IMR-90 (cell line): ENCODE results near the gene ITIH4. TPM values are rescaled to one million over a fixed set of nuclear protein-coding genes. Genes with fewer than 3 reads are reported as not detected.
A peak's percentile ranks its signal among the peaks of the same experiment; 100 is the strongest.

ENCODE experiments used
- ATAC-seq: fragments of 200-7000 bp; cut with Tn5 transposase; 2 replicates; pipeline ENCODE4 v1.9.1; 2020; ENCODE audit warnings: low read depth, mild to moderate bottlenecking, moderate library complexity
- BruUV-seq: library from RNA; stranded (reverse); fragments of 400-500 nt; replicated peaks from 2 replicates; lab custom pipeline; 2021; lab: Mats Ljungman, UMichigan
- CTCF ChIA-PET: fragments of 300-600 bp; formaldehyde crosslinking; extraction: SDS; loops from one replicate; lab custom pipeline; 2021; ENCODE audit warnings: antibody characterized with exemption; lab: Yijun Ruan, JAX
- POLR2A ChIA-PET: fragments of 300-600 bp; sonication (Branson Sonifier 250); formaldehyde crosslinking; loops from one replicate; lab custom pipeline; 2022; ENCODE audit warnings: antibody characterized with exemption; ENCODE audit not compliant: unreplicated experiment; lab: Charles Lee
- DNase-seq: peaks from one replicate; pipeline ENCODE4 v3.0.0; 2013
- H2AFZ ChIP-seq: replicated peaks from 2 replicates; pipeline ENCODE3; 2013; ENCODE audit warnings: low read length, mild to moderate bottlenecking; ENCODE audit not compliant: poor library complexity
- H2AK5ac ChIP-seq: 2 replicates; pipeline ENCODE4 v1.6.1; 2013; ENCODE audit warnings: low read depth, low read length, inconsistent platforms
- H2AK9ac ChIP-seq: replicated peaks from 2 replicates; pipeline ENCODE3; 2013; ENCODE audit warnings: mild to moderate bottlenecking, low read depth, low read length, moderate library complexity; ENCODE audit not compliant: poor library complexity
- H2BK120ac ChIP-seq: 2 replicates; pipeline ENCODE4 v1.6.1; 2013; ENCODE audit warnings: low read depth, low read length, inconsistent platforms
- H2BK15ac ChIP-seq: 3 replicates; pipeline ENCODE4 v1.6.1; 2013; ENCODE audit warnings: low read depth, low read length, inconsistent platforms
- H2BK20ac ChIP-seq: 2 replicates; pipeline ENCODE4 v1.6.1; 2013; ENCODE audit warnings: low read depth, mild to moderate bottlenecking, inconsistent platforms, low read length, moderate library complexity
- H2BK5ac ChIP-seq: 2 replicates; pipeline ENCODE4 v1.6.1; 2013; ENCODE audit warnings: mild to moderate bottlenecking, low read depth, low read length, inconsistent platforms; ENCODE audit not compliant: poor library complexity, severe bottlenecking
- H3K14ac ChIP-seq: replicated peaks from 2 replicates; pipeline ENCODE4 v1.6.1; 2013; ENCODE audit warnings: low read depth, low read length, inconsistent platforms
- H3K18ac ChIP-seq: 2 replicates; pipeline ENCODE4 v1.6.1; 2013; ENCODE audit warnings: low read depth, low read length, control low read depth
- H3K23ac ChIP-seq: 2 replicates; pipeline ENCODE4 v1.6.1; 2013; ENCODE audit warnings: low read depth, low read length, inconsistent platforms
- H3K27ac ChIP-seq: 2 replicates; pipeline ENCODE4 v1.5.1; 2013; ENCODE audit warnings: mild to moderate bottlenecking, control low read depth, low read length; ENCODE audit not compliant: insufficient read depth
- H3K27me3 ChIP-seq: 2 replicates; pipeline ENCODE4 v1.6.1; 2013; ENCODE audit warnings: low read length; ENCODE audit not compliant: control insufficient read depth, insufficient read depth
- H3K36me3 ChIP-seq: 2 replicates; pipeline ENCODE4 v1.6.1; 2013; ENCODE audit warnings: low read length, mixed read lengths; ENCODE audit not compliant: control insufficient read depth, insufficient read depth
- H3K4ac ChIP-seq: 2 replicates; pipeline ENCODE4 v1.6.1; 2013; ENCODE audit warnings: low read depth, low read length, inconsistent platforms
- H3K4me1 ChIP-seq: 2 replicates; pipeline ENCODE4 v1.6.1; 2013; ENCODE audit warnings: low read length, mixed read lengths; ENCODE audit not compliant: control insufficient read depth, insufficient read depth
- H3K4me2 ChIP-seq: 2 replicates; pipeline ENCODE4 v1.6.1; 2013; ENCODE audit warnings: low read depth, mild to moderate bottlenecking, control low read depth, low read length, moderate library complexity
- H3K4me3 ChIP-seq: 2 replicates; pipeline ENCODE4 v1.5.1; 2013; ENCODE audit warnings: low read depth, mild to moderate bottlenecking, control low read depth, low read length, moderate library complexity; ENCODE audit not compliant: insufficient read depth
- H3K56ac ChIP-seq: 2 replicates; pipeline ENCODE4 v1.6.1; 2013; ENCODE audit warnings: low read length, inconsistent platforms; ENCODE audit not compliant: insufficient read depth; ENCODE audit errors: extremely low read depth
- H3K79me1 ChIP-seq, 2 experiments: 2 replicates each; pipeline ENCODE4 v1.6.1; 2013; ENCODE audit warnings: low read length in 2 of 2, inconsistent platforms in 1 of 2, low read depth in 1 of 2
- H3K9ac ChIP-seq: 2 replicates; pipeline ENCODE4 v1.6.1; 2013; ENCODE audit warnings: low read depth, low read length, control low read depth
- H3K9me1 ChIP-seq: 2 replicates; pipeline ENCODE4 v1.6.1; 2013; ENCODE audit warnings: low read length, inconsistent platforms; ENCODE audit not compliant: insufficient read depth
- H3K9me3 ChIP-seq: 2 replicates; pipeline ENCODE4 v1.6.1; 2013; ENCODE audit warnings: low read length; ENCODE audit not compliant: control insufficient read depth, insufficient read depth
- H4K20me1 ChIP-seq: 2 replicates; pipeline ENCODE4 v1.6.1; 2013; ENCODE audit warnings: low read length, inconsistent platforms; ENCODE audit not compliant: insufficient read depth
- H4K5ac ChIP-seq: 2 replicates; pipeline ENCODE4 v1.6.1; 2013; ENCODE audit warnings: mild to moderate bottlenecking, low read depth, low read length, control low read depth
- H4K8ac ChIP-seq, 2 experiments: 2 replicates each; pipeline ENCODE4 v1.6.1; 2013; ENCODE audit warnings: low read depth in 2 of 2, low read length in 2 of 2, control low read depth in 1 of 2, inconsistent platforms in 1 of 2
- H4K91ac ChIP-seq: 2 replicates; pipeline ENCODE4 v1.6.1; 2013; ENCODE audit warnings: low read depth, low read length, inconsistent platforms; ENCODE audit not compliant: insufficient read depth
- CEBPB ChIP-seq: IDR thresholded peaks from 2 replicates; pipeline ENCODE4 v1.6.1; 2012; ENCODE audit warnings: low read depth, low read length, improper control_type of control experiment
- FOS ChIP-seq: fragments of 150-350 bp; IDR thresholded peaks from 2 replicates; pipeline ENCODE4 v1.6.1; 2016; ENCODE audit warnings: low read depth, low read length
- MAFK ChIP-seq: IDR thresholded peaks from 2 replicates; pipeline ENCODE4 v1.6.1; 2012; ENCODE audit warnings: low read depth, low read length, improper control_type of control experiment
- POLR2A ChIP-seq: IDR thresholded peaks from 2 replicates; pipeline ENCODE4 v1.6.1; 2012; ENCODE audit warnings: mild to moderate bottlenecking, low read depth, low read length
- WGBS, 2 experiments: methylation state at CpG; one replicate each; pipeline versions ENCODE4 v1.1.5 to v1.1.7; 2013; ENCODE audit warnings: missing lambda C conversion rate in 2 of 2; ENCODE audit not compliant: insufficient read length in 1 of 2; ENCODE audit errors: extremely low coverage in 2 of 2; 5-methylcytosine and 5-hydroxymethylcytosine counted together
- dilution Hi-C: fragments of 300-500 bp; cut with HindIII; formaldehyde crosslinking; loops from one replicate; pipeline ENCODE4 v1.14.3; 2018; ENCODE audit warnings: low sequenced_read_pairs; ENCODE audit not compliant: unreplicated experiment
- in situ Hi-C: fragments of 300-500 bp; cut with MboI; formaldehyde crosslinking; loops from 3 replicates; pipeline ENCODE4 v1.14.3; 2019; ENCODE audit warnings: low sequenced_read_pairs, inconsistent platforms, mixed read lengths
- intact Hi-C: fragments of 100-400 bp; cut with micrococcal nuclease; formaldehyde crosslinking; loops from 2 replicates; pipeline ENCODE4 v1.10.0; 2022
- polyA plus RNA-seq, 3 experiments: library from polyadenylated mRNA; depleted of rRNA; stranded (reverse); fragments of >200 nt; gene quantifications; 2 replicates each; pipeline ENCODE4 v1.2.3, GENCODE V29; 2012; ENCODE audit warnings: low replicate concordance in 1 of 3
- total RNA-seq: library from RNA; depleted of rRNA; stranded (reverse); fragments of >200 nt; gene quantifications from 2 replicates; pipeline ENCODE4 v1.2.3, GENCODE V29; 2012
- TF ChIP-seq, protein P1 (sequence below): fragments of 150-350 bp; IDR thresholded peaks from 2 replicates; pipeline ENCODE4 v1.6.1; 2017; ENCODE audit warnings: mild to moderate bottlenecking, antibody characterized with exemption, low read length, low read depth
- TF ChIP-seq, protein P2 (sequence below): fragments of 150-350 bp; IDR thresholded peaks from 2 replicates; pipeline ENCODE4 v1.6.1; 2016; ENCODE audit warnings: low read depth, mild to moderate bottlenecking, low read length, moderate library complexity, borderline replicate concordance

The ITIH4 gene
- total and polyA plus RNA-seq, 2 of the 4 experiments (the other 2 are of a cell fraction) = 0.26 to 0.36 TPM

DNA sequence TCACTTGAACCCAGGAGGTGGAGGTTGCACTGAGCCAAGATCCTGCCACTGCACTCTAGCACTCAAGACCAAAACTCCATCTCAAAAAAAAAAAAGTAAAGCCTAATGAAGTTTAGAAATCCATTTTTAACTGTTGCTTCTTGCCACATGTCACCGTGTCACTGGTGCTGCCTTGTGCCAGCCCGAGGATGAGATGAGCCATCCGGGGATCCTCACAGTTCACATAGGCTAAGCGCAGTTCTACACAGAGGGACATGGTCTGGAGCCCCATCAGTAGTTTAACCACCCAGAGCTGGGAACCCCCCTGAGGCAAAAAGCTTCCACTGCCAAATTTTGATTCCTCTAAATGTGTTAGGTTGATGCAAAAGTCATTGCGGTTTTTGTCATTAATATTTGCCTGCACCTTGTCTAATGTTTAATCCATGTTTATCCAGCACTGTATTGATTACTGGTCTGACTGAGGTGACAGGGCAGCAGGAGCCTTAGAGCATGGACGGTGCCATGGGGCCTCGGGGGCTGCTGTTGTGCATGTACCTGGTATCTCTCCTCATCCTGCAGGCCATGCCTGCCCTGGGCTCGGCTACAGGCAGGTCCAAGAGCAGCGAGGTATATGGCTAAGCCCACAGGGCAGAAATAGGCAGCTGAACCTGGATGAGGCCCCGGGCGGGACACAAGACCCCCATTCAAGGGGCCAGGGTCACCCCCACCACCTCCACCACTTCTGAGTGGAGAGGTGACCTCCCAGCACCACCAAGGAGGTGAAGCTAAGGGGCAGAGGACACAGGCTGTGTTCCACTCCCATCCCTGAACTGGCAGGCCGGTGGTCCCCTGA, 53.1 kb downstream of the ITIH4 start, which contains the start of gene ITIH1:
Gene ITIH1 (plus strand): TSS at position 473 of the 832 bp plus-strand sequence. CDS start 17 bp downstream, at position 490.
- BruUV-seq = no TSS peak
- Histone ChIP-seq H4K91ac (no peak within 1 kb of the TSS), H2BK20ac (no peak within 1 kb of the TSS), H3K56ac (no peak within 1 kb of the TSS), H3K27ac (no peak within 1 kb of the TSS), H3K4ac (no peak within 1 kb of the TSS), H3K79me1 (no peaks in the 10 kb centered on the region), H2BK15ac (no peak within 1 kb of the TSS), H3K9me3 (no peaks in the 10 kb centered on the region), H3K14ac (no peak within 1 kb of the TSS), H3K27me3 (peaks cover 34% of the 10 kb centered on the region; the same call in 1 of the 2 replicates), H2AK9ac (no peak within 1 kb of the TSS), H3K9ac (no peak within 1 kb of the TSS), H2BK5ac (no peak within 1 kb of the TSS), H4K20me1 (no peaks in the 10 kb centered on the region), H3K4me1 (no peaks in the 10 kb centered on the region), H4K8ac (no peak within 1 kb of the TSS), H2AK5ac (no peak within 1 kb of the TSS), H3K9me1 (0 out of 2 replicates have a peak, but pooled peaks cover 4% of the 10 kb centered on the region), H3K36me3 (no peaks in the 10 kb centered on the region), H3K18ac (no peak within 1 kb of the TSS), H2BK120ac (no peak within 1 kb of the TSS), H3K23ac (no peak within 1 kb of the TSS), H3K4me2 (no peak within 1 kb of the TSS), H4K5ac (no peak within 1 kb of the TSS), H3K4me3 (no peak within 1 kb of the TSS), H2AFZ (peak within 1 kb of the TSS; percentile 15)
- in situ Hi-C loops (no loop called here), dilution Hi-C loops (no loop called here), intact Hi-C loops (no loop called here)
- 74% methylated on average over 6 of the region's 12 CpGs; no CpG with 5 or more reads in 1 of the 2 experiments for WGBS, 2 experiments
- TF ChIP-seq CEBPB (no peak), FOS (no peak), MAFK (no peak), POLR2A (no peak)
- TF ChIP-seq, protein P1, sequence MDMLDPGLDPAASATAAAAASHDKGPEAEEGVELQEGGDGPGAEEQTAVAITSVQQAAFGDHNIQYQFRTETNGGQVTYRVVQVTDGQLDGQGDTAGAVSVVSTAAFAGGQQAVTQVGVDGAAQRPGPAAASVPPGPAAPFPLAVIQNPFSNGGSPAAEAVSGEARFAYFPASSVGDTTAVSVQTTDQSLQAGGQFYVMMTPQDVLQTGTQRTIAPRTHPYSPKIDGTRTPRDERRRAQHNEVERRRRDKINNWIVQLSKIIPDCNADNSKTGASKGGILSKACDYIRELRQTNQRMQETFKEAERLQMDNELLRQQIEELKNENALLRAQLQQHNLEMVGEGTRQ = no peak
- TF ChIP-seq, protein P2, sequence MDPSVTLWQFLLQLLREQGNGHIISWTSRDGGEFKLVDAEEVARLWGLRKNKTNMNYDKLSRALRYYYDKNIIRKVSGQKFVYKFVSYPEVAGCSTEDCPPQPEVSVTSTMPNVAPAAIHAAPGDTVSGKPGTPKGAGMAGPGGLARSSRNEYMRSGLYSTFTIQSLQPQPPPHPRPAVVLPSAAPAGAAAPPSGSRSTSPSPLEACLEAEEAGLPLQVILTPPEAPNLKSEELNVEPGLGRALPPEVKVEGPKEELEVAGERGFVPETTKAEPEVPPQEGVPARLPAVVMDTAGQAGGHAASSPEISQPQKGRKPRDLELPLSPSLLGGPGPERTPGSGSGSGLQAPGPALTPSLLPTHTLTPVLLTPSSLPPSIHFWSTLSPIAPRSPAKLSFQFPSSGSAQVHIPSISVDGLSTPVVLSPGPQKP = no peak
- ATAC-seq (no peak), DNase-seq (no peak)
- POLR2A ChIA-PET = no interaction called here
- CTCF ChIA-PET = no interaction called here
